Stimulated activated CD4-positive, alpha-beta T cell treated with anti-CD3 and anti-CD28 coated beads, Interleukin-2, amount 100 ng/mL, for 48 hours (primary cell): ENCODE measurements around the gene DOCK8.
"Not testable (repeated sequence)": the region's sequence is repeated elsewhere in the genome, so short reads cannot be mapped to it uniquely, and the experiment has no call there.

Source experiments
- DNase-seq, 2 donors: peaks; one replicate each; pipeline ENCODE4 v3.0.0-alpha.2; 2020

Gene DOCK8

GRCh38 chr9:214648-215493 lies at the start of gene DOCK8:
DOCK8 (plus strand) TSS chr9:214865; CDS start chr9:214977, 112 bp downstream.
- DNase-seq: peak; percentile 44 to 57

- not testable (repeated sequence) for DNase-seq
Observed at GRCh38 chr9:169757-170156, 44.9 kb upstream of the DOCK8 start.

GRCh38 chr9:178140-178825 lies 36.4 kb upstream of the DOCK8 start:
- DNase-seq: not testable (repeated sequence)

- DNase-seq: peak; percentile 47 to 53
Observed at GRCh38 chr9:178970-179383, 35.7 kb upstream of the DOCK8 start, which contains the start of gene ZNG1A. ZNG1A (minus strand) TSS chr9:179056; CDS start chr9:178969, 87 bp downstream.

GRCh38 chr9:199601-200000 lies 15.1 kb upstream of the DOCK8 start:
- DNase-seq: not testable (repeated sequence)

- DNase-seq: no peak
Observed at GRCh38 chr9:206481-206880, 8.2 kb upstream of the DOCK8 start.

GRCh38 chr9:209143-209758 lies 5.4 kb upstream of the DOCK8 start:
- no peak for DNase-seq

- no peak for DNase-seq
Observed at GRCh38 chr9:211036-211435, 3.6 kb upstream of the DOCK8 start.

GRCh38 chr9:211557-211956 lies 3.1 kb upstream of the DOCK8 start:
- no peak for DNase-seq

- no peak for DNase-seq
Observed at GRCh38 chr9:212297-212696, 2.4 kb upstream of the DOCK8 start.

GRCh38 chr9:213901-214300 lies 764 bp upstream of the DOCK8 start:
- not testable (repeated sequence) for DNase-seq

- no peak for DNase-seq
Observed at GRCh38 chr9:214351-214647, 366 bp upstream of the DOCK8 start.

- DNase-seq: no peak
Observed at GRCh38 chr9:215631-216155, 1.0 kb downstream of the DOCK8 start.

GRCh38 chr9:216866-217265 lies 2.2 kb downstream of the DOCK8 start:
- DNase-seq: no peak

- DNase-seq: no peak
Observed at GRCh38 chr9:217950-218349, 3.3 kb downstream of the DOCK8 start.

GRCh38 chr9:219036-219435 lies 4.4 kb downstream of the DOCK8 start:
- not testable (repeated sequence) for DNase-seq

GRCh38 chr9:219670-220365 lies 5.2 kb downstream of the DOCK8 start:
- no peak for DNase-seq

- no peak for DNase-seq
Observed at GRCh38 chr9:221989-222776, 7.5 kb downstream of the DOCK8 start.

GRCh38 chr9:223152-223551 lies 8.5 kb downstream of the DOCK8 start:
- no peak for DNase-seq

- no peak for DNase-seq
Observed at GRCh38 chr9:224026-224425, 9.4 kb downstream of the DOCK8 start.

- no peak for DNase-seq
Observed at GRCh38 chr9:224582-225520, 10.2 kb downstream of the DOCK8 start.
